GM23338 (cell line): Measurements from ENCODE around the gene C1orf146. TPM values are rescaled to one million over a fixed set of nuclear protein-coding genes. Genes with fewer than 3 reads are reported as not detected.
A peak's percentile ranks its signal among the peaks of the same experiment; 100 is the strongest.

Experiments
- ATAC-seq: fragments of 200-7000 bp; cut with Tn5 transposase; 3 replicates; pipeline ENCODE4 v1.9.1; 2020
- DNase-seq: peaks from one replicate; pipeline ENCODE4 v3.0.0-alpha.2; 2015; ENCODE audit warnings: low spot score
- H2AFZ ChIP-seq: fragments of 200-600 bp; sonication (generic); 2 replicates; pipeline ENCODE4 v1.8.0; 2016; ENCODE audit warnings: antibody characterized with exemption, mild to moderate bottlenecking, moderate library complexity
- H3F3A ChIP-seq: fragments of 200-600 bp; sonication (generic); replicated peaks from 2 replicates; pipeline ENCODE4 v1.8.0; 2017; ENCODE audit warnings: antibody characterized with exemption, mixed run types, low read depth
- H3K27ac ChIP-seq: fragments of 200-600 bp; sonication (generic); 2 replicates; pipeline ENCODE4 v1.6.1; 2016; ENCODE audit warnings: low read depth
- H3K27me3 ChIP-seq: fragments of 200-600 bp; sonication (generic); 2 replicates; pipeline ENCODE4 v1.8.0; 2016; ENCODE audit warnings: mild to moderate bottlenecking, mixed run types, moderate library complexity; ENCODE audit not compliant: insufficient read depth
- H3K36me3 ChIP-seq: fragments of 200-600 bp; sonication (generic); 2 replicates; pipeline ENCODE4 v1.8.0; 2016; ENCODE audit warnings: mild to moderate bottlenecking; ENCODE audit not compliant: insufficient read depth
- H3K4me1 ChIP-seq: fragments of 200-600 bp; sonication (generic); 2 replicates; pipeline ENCODE4 v1.8.0; 2016; ENCODE audit warnings: mild to moderate bottlenecking, moderate library complexity; ENCODE audit not compliant: insufficient read depth
- H3K4me2 ChIP-seq: fragments of 200-600 bp; sonication (generic); 2 replicates; pipeline ENCODE4 v1.7.1; 2017; ENCODE audit warnings: mixed run types
- H3K4me3 ChIP-seq: fragments of 200-600 bp; sonication (generic); 2 replicates; pipeline ENCODE4 v1.6.1; 2016; ENCODE audit warnings: mixed run types
- H3K79me2 ChIP-seq: fragments of 200-600 bp; sonication (generic); replicated peaks from 2 replicates; pipeline ENCODE4 v1.8.0; 2017; ENCODE audit warnings: mild to moderate bottlenecking; ENCODE audit not compliant: insufficient read depth
- H3K9me2 ChIP-seq: fragments of 200-600 bp; sonication (generic); 2 replicates; pipeline ENCODE4 v1.8.0; 2017; ENCODE audit not compliant: insufficient read depth
- H4K20me1 ChIP-seq: fragments of 200-600 bp; sonication (generic); replicated peaks from 2 replicates; pipeline ENCODE4 v1.8.0; 2017; ENCODE audit warnings: mild to moderate bottlenecking; ENCODE audit not compliant: insufficient read depth
- H3K27ac Mint-ChIP-seq: 2 replicates; pipeline ENCODE4 v1.8.0; 2020; ENCODE audit warnings: inconsistent platforms, mild to moderate bottlenecking, moderate library complexity, mixed read lengths
- H3K27me3 Mint-ChIP-seq: 3 replicates; pipeline ENCODE4 v1.8.0; 2022; ENCODE audit warnings: low read depth, mild to moderate bottlenecking, moderate library complexity, mixed read lengths, inconsistent platforms; ENCODE audit not compliant: insufficient read depth, poor library complexity
- H3K36me3 Mint-ChIP-seq: 3 replicates; pipeline ENCODE4 v1.8.0; 2021; ENCODE audit warnings: low read depth, mild to moderate bottlenecking, inconsistent platforms, moderate library complexity, mixed read lengths
- H3K4me1 Mint-ChIP-seq: 3 replicates; pipeline ENCODE4 v1.8.0; 2020; ENCODE audit warnings: mild to moderate bottlenecking, inconsistent platforms, mixed read lengths
- H3K4me3 Mint-ChIP-seq: 3 replicates; pipeline ENCODE4 v1.8.0; 2021; ENCODE audit warnings: moderate library complexity, mild to moderate bottlenecking, inconsistent platforms, mixed read lengths
- H3K9me3 Mint-ChIP-seq: 3 replicates; pipeline ENCODE4 v1.8.0; 2020; ENCODE audit warnings: moderate library complexity, mild to moderate bottlenecking, inconsistent platforms, mixed read lengths
- CREB1 ChIP-seq: fragments of 250-450 bp; sonication (Bioruptor Pico); IDR thresholded peaks from 2 replicates; pipeline ENCODE4 v1.5.0; 2020; ENCODE audit warnings: low read depth, mild to moderate bottlenecking, moderate library complexity
- CTCF ChIP-seq, 2 experiments: fragments of 200-600 bp in 1 of 2; sonication (generic) in 1 of 2; conservative IDR thresholded peaks; 2 replicates each; pipeline versions ENCODE4 v1.5.1 to v1.6.1; 2016 to 2017; ENCODE audit warnings: antibody characterized with exemption in 2 of 2, low read depth in 2 of 2, mild to moderate bottlenecking in 2 of 2, moderate library complexity in 1 of 2
- EZH2 ChIP-seq: fragments of 200-600 bp; sonication (generic); IDR thresholded peaks from one replicate; pipeline ENCODE4 v1.8.0; 2017; ENCODE audit warnings: antibody characterized with exemption, mild to moderate bottlenecking, low read depth; ENCODE audit not compliant: unreplicated experiment
- EZH2phosphoT487 ChIP-seq: fragments of 200-600 bp; sonication (generic); IDR thresholded peaks from one replicate; pipeline ENCODE4 v1.8.1; 2018; ENCODE audit warnings: antibody characterized with exemption; ENCODE audit not compliant: unreplicated experiment
- JUNB ChIP-seq: IDR thresholded peaks from one replicate; pipeline ENCODE4 v1.6.1; 2016; ENCODE audit warnings: antibody characterized with exemption; ENCODE audit not compliant: unreplicated experiment
- NANOG ChIP-seq: IDR thresholded peaks from 2 replicates; pipeline ENCODE4 v1.6.1; 2016; ENCODE audit warnings: antibody characterized with exemption, borderline replicate concordance
- POLR2AphosphoS5 ChIP-seq: IDR thresholded peaks from 2 replicates; pipeline ENCODE4 v1.6.1; 2016; ENCODE audit warnings: antibody characterized with exemption, low read depth
- REST ChIP-seq: IDR thresholded peaks from one replicate; pipeline ENCODE4 v1.6.1; 2018; ENCODE audit warnings: antibody characterized with exemption; ENCODE audit not compliant: unreplicated experiment
- STAT1 ChIP-seq: IDR thresholded peaks from one replicate; pipeline ENCODE4 v1.6.1; 2016; ENCODE audit warnings: antibody characterized with exemption; ENCODE audit not compliant: unreplicated experiment
- ZNF114 ChIP-seq: fragments of 250-450 bp; sonication (Bioruptor Pico); IDR thresholded peaks from 2 replicates; pipeline ENCODE4 v1.5.0; 2020; ENCODE audit warnings: mild to moderate bottlenecking, moderate library complexity
- ZNF331 ChIP-seq: fragments of 250-450 bp; sonication (Bioruptor Pico); IDR thresholded peaks from 2 replicates; pipeline ENCODE4 v1.5.0; 2020; ENCODE audit warnings: low read depth, mild to moderate bottlenecking, moderate library complexity
- polyA plus RNA-seq: library from polyadenylated mRNA; unstranded; fragments of >200 nt; fragmentation: Nextera tagmentation; extraction: Ambion mirVana; gene quantifications from 2 replicates; pipeline ENCODE4 v1.2.1, GENCODE V29; 2016
- total RNA-seq: library from RNA; depleted of rRNA; stranded (reverse); fragments of >200 nt; shearing (Covaris generic); gene quantifications from 2 replicates; pipeline ENCODE4 v1.2.3, GENCODE V29; 2014
- TF ChIP-seq, protein P1 (sequence below): IDR thresholded peaks from 2 replicates; pipeline ENCODE4 v1.6.1; 2016; ENCODE audit warnings: antibody characterized with exemption
- TF ChIP-seq, protein P2 (sequence below): fragments of 250-450 bp; sonication (Bioruptor Pico); IDR thresholded peaks from 2 replicates; pipeline ENCODE4 v1.5.0; 2020; ENCODE audit warnings: mild to moderate bottlenecking, moderate library complexity

C1orf146 gene
- total and polyA plus RNA-seq, 2 experiments from 2014 or later, result not detected

GRCh38 chr1:92218559-92218958 is 844 bp downstream of the C1orf146 start:
- Histone ChIP-seq H3K4me2 (no peak overlapping the region), H3F3A (no peaks in the 10 kb centered on the region), H3K9me2 (0 out of 2 replicates have a peak, but pooled peaks cover 6% of the 10 kb centered on the region), H2AFZ (peak overlapping the region; percentile 98), H3K27ac (no peak overlapping the region), H3K4me1 (peaks cover 3% of the 10 kb centered on the region; the same call in 1 of the 2 replicates), H3K27me3 (no peaks in the 10 kb centered on the region), H4K20me1 (no peaks in the 10 kb centered on the region), H3K4me3 (no peak overlapping the region), H3K36me3 (no peaks in the 10 kb centered on the region), H3K79me2 (no peaks in the 10 kb centered on the region)
- no peaks in the 10 kb centered on the region for H3K4me1 Mint-ChIP-seq
- H3K36me3 Mint-ChIP-seq, result no peaks in the 10 kb centered on the region
- TF ChIP-seq EZH2phosphoT487, result no peak
- no peak for TF ChIP-seq ZNF331
- no peak for TF ChIP-seq CREB1
- TF ChIP-seq, protein P1, sequence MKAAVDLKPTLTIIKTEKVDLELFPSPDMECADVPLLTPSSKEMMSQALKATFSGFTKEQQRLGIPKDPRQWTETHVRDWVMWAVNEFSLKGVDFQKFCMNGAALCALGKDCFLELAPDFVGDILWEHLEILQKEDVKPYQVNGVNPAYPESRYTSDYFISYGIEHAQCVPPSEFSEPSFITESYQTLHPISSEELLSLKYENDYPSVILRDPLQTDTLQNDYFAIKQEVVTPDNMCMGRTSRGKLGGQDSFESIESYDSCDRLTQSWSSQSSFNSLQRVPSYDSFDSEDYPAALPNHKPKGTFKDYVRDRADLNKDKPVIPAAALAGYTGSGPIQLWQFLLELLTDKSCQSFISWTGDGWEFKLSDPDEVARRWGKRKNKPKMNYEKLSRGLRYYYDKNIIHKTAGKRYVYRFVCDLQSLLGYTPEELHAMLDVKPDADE, result no peak
- no peak for TF ChIP-seq POLR2AphosphoS5
- TF ChIP-seq NANOG, result no peak
- no peak for TF ChIP-seq JUNB
- no peak for TF ChIP-seq STAT1
- TF ChIP-seq CTCF (conservative IDR thresholded peaks at IDR 0.05; ENCODE audit: low read depth in 2 of 2), result no peak
- no peak for TF ChIP-seq ZNF114 (CRISPR knock-in tag)
- TF ChIP-seq REST, result no peak
- TF ChIP-seq, protein P2, sequence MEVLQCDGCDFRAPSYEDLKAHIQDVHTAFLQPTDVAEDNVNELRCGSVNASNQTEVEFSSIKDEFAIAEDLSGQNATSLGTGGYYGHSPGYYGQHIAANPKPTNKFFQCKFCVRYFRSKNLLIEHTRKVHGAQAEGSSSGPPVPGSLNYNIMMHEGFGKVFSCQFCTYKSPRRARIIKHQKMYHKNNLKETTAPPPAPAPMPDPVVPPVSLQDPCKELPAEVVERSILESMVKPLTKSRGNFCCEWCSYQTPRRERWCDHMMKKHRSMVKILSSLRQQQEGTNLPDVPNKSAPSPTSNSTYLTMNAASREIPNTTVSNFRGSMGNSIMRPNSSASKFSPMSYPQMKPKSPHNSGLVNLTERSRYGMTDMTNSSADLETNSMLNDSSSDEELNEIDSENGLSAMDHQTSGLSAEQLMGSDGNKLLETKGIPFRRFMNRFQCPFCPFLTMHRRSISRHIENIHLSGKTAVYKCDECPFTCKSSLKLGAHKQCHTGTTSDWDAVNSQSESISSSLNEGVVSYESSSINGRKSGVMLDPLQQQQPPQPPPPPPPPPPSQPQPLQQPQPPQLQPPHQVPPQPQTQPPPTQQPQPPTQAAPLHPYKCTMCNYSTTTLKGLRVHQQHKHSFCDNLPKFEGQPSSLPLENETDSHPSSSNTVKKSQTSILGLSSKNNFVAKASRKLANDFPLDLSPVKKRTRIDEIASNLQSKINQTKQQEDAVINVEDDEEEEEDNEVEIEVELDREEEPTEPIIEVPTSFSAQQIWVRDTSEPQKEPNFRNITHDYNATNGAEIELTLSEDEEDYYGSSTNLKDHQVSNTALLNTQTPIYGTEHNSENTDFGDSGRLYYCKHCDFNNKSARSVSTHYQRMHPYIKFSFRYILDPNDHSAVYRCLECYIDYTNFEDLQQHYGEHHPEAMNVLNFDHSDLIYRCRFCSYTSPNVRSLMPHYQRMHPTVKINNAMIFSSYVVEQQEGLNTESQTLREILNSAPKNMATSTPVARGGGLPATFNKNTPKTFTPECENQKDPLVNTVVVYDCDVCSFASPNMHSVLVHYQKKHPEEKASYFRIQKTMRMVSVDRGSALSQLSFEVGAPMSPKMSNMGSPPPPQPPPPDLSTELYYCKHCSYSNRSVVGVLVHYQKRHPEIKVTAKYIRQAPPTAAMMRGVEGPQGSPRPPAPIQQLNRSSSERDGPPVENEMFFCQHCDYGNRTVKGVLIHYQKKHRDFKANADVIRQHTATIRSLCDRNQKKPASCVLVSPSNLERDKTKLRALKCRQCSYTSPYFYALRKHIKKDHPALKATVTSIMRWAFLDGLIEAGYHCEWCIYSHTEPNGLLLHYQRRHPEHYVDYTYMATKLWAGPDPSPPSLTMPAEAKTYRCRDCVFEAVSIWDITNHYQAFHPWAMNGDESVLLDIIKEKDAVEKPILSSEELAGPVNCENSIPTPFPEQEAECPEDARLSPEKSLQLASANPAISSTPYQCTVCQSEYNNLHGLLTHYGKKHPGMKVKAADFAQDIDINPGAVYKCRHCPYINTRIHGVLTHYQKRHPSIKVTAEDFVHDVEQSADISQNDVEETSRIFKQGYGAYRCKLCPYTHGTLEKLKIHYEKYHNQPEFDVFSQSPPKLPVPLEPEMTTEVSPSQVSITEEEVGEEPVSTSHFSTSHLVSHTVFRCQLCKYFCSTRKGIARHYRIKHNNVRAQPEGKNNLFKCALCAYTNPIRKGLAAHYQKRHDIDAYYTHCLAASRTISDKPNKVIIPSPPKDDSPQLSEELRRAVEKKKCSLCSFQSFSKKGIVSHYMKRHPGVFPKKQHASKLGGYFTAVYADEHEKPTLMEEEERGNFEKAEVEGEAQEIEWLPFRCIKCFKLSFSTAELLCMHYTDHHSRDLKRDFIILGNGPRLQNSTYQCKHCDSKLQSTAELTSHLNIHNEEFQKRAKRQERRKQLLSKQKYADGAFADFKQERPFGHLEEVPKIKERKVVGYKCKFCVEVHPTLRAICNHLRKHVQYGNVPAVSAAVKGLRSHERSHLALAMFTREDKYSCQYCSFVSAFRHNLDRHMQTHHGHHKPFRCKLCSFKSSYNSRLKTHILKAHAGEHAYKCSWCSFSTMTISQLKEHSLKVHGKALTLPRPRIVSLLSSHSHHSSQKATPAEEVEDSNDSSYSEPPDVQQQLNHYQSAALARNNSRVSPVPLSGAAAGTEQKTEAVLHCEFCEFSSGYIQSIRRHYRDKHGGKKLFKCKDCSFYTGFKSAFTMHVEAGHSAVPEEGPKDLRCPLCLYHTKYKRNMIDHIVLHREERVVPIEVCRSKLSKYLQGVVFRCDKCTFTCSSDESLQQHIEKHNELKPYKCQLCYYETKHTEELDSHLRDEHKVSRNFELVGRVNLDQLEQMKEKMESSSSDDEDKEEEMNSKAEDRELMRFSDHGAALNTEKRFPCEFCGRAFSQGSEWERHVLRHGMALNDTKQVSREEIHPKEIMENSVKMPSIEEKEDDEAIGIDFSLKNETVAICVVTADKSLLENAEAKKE (CRISPR knock-in tag), result no peak
- TF ChIP-seq EZH2, result no peak
- H3K9me3 Mint-ChIP-seq, result no peaks in the 10 kb centered on the region
- H3K27me3 Mint-ChIP-seq, result peaks cover 2% of the 10 kb centered on the region
- H3K4me3 Mint-ChIP-seq, result no peak overlapping the region
- H3K27ac Mint-ChIP-seq, result no peak overlapping the region
- peak; percentile 26 for DNase-seq
- ATAC-seq, result peak; percentile 78
